Forelimb muscle (tissue), 1 donor: Measurements from ENCODE around the gene KRTAP10-4. TPM values are rescaled to one million over a fixed set of nuclear protein-coding genes. Genes with fewer than 3 reads are reported as not detected.
"Not testable (repeated sequence)": the region's sequence is repeated elsewhere in the genome, so short reads cannot be mapped to it uniquely, and the experiment has no call there.

Experiments
- DNase-seq: peaks from one replicate; pipeline ENCODE4 v3.0.0-alpha.2; 2013; ENCODE audit warnings: low read depth
- polyA plus RNA-seq: library from polyadenylated mRNA; unstranded; fragments of 120-200 nt; gene quantifications from one replicate; pipeline ENCODE4 v1.2.1, GENCODE V29; 2013; ENCODE audit not compliant: insufficient read length

KRTAP10-4 gene
- polyA plus RNA-seq = not detected

- DNase-seq = not testable (repeated sequence)
These were observed at the start of gene KRTAP10-4 for GRCh38 chr21:44573630-44574456. Gene KRTAP10-4, plus strand, starts transcription at chr21:44573729. Its CDS starts 30 bp downstream, at chr21:44573759.

- no peak for DNase-seq
These were observed 48.8 kb upstream of the KRTAP10-4 start for GRCh38 chr21:44524414-44525371.

GRCh38 chr21:44525391-44526095, 48.0 kb upstream of the KRTAP10-4 start:
- no peak for DNase-seq

GRCh38 chr21:44526096-44526997, 47.2 kb upstream of the KRTAP10-4 start:
- no peak for DNase-seq

GRCh38 chr21:44527156-44527982, 46.2 kb upstream of the KRTAP10-4 start:
- DNase-seq = no peak

- DNase-seq = no peak
These were observed 45.4 kb upstream of the KRTAP10-4 start for GRCh38 chr21:44527983-44528633.

- DNase-seq = no peak
These were observed 44.9 kb upstream of the KRTAP10-4 start for GRCh38 chr21:44528634-44528995.

GRCh38 chr21:44529011-44529421, 44.5 kb upstream of the KRTAP10-4 start:
- no peak for DNase-seq

GRCh38 chr21:44529503-44530125, 43.9 kb upstream of the KRTAP10-4 start:
- no peak for DNase-seq

GRCh38 chr21:44530221-44530902, 43.2 kb upstream of the KRTAP10-4 start:
- no peak for DNase-seq

GRCh38 chr21:44530903-44531605, 42.5 kb upstream of the KRTAP10-4 start:
- DNase-seq = no peak

- DNase-seq = no peak
These were observed 41.6 kb upstream of the KRTAP10-4 start for GRCh38 chr21:44531606-44532564.

GRCh38 chr21:44532712-44533111, 40.8 kb upstream of the KRTAP10-4 start:
- no peak for DNase-seq

GRCh38 chr21:44533121-44533890, 40.2 kb upstream of the KRTAP10-4 start:
- DNase-seq = no peak

- DNase-seq = no peak
These were observed 39.5 kb upstream of the KRTAP10-4 start for GRCh38 chr21:44533891-44534627.
